Measurements from ENCODE around the gene RPRM. TPM values are rescaled to one million over a fixed set of nuclear protein-coding genes. Genes with fewer than 3 reads are reported as not detected.

RPRM gene
- total RNA-seq, 1 donor from 2014 or later: not detected

- no peak for ATAC-seq (ENCODE audit: low read depth)
- DNase-seq: no peak
- CTCF ChIA-PET: no interaction called here
- H3K4me1 Mint-ChIP-seq: no peaks in the 10 kb centered on the region
- no peaks in the 10 kb centered on the region for H3K9me3 Mint-ChIP-seq
- H3K27me3 Mint-ChIP-seq: no peaks in the 10 kb centered on the region
- H3K27ac Mint-ChIP-seq: no peak overlapping the region
- intact Hi-C loops (cut with micrococcal nuclease): no loop called here
- TF ChIP-seq CTCF (IDR thresholded peaks at IDR 0.05): no peak
- POLR2A ChIA-PET: no interaction called here
- no peaks in the 10 kb centered on the region for H3K36me3 Mint-ChIP-seq (ENCODE audit: low read depth)
- no peak overlapping the region for H3K4me3 Mint-ChIP-seq
Measured at GRCh38 chr2:153499439-153499838, 20.9 kb upstream of the RPRM start.

GRCh38 chr2:153497938-153498629 lies 19.5 kb upstream of the RPRM start:
- intact Hi-C loops (cut with micrococcal nuclease): no loop called here
- TF ChIP-seq CTCF (IDR thresholded peaks at IDR 0.05): no peak
- no peak overlapping the region for H3K27ac Mint-ChIP-seq

GRCh38 chr2:153495725-153496124 lies 17.2 kb upstream of the RPRM start:
- ChIA-PET CTCF (no interaction called here), POLR2A (no interaction called here)
- intact Hi-C loops (cut with micrococcal nuclease): no loop called here
- Mint-ChIP-seq H3K27me3 (no peaks in the 10 kb centered on the region), H3K36me3 (ENCODE audit: low read depth) (no peaks in the 10 kb centered on the region), H3K4me1 (no peaks in the 10 kb centered on the region), H3K9me3 (no peaks in the 10 kb centered on the region), H3K4me3 (no peak overlapping the region), H3K27ac (no peak overlapping the region)
- ATAC-seq (ENCODE audit: low read depth): no peak
- no peak for DNase-seq
- TF ChIP-seq CTCF (IDR thresholded peaks at IDR 0.05): no peak

More at GRCh38 chr2:153497938-153498629, 19.5 kb upstream of the RPRM start:
- ChIA-PET POLR2A (no interaction called here), CTCF (no interaction called here)
- DNase-seq (no peak), ATAC-seq (ENCODE audit: low read depth) (no peak)
- Mint-ChIP-seq H3K4me1 (no peaks in the 10 kb centered on the region), H3K4me3 (no peak overlapping the region), H3K27me3 (no peaks in the 10 kb centered on the region), H3K9me3 (no peaks in the 10 kb centered on the region), H3K36me3 (ENCODE audit: low read depth) (no peaks in the 10 kb centered on the region)

- ATAC-seq (ENCODE audit: low read depth) (no peak), DNase-seq (no peak)
- H3K4me1 Mint-ChIP-seq: no peaks in the 10 kb centered on the region
- no peak overlapping the region for H3K4me3 Mint-ChIP-seq
- ChIA-PET CTCF (no interaction called here), POLR2A (no interaction called here)
- TF ChIP-seq CTCF (IDR thresholded peaks at IDR 0.05): no peak
- no peaks in the 10 kb centered on the region for H3K36me3 Mint-ChIP-seq (ENCODE audit: low read depth)
- intact Hi-C loops (cut with micrococcal nuclease): no loop called here
- H3K27ac Mint-ChIP-seq: no peak overlapping the region
- H3K27me3 Mint-ChIP-seq: no peaks in the 10 kb centered on the region
- no peaks in the 10 kb centered on the region for H3K9me3 Mint-ChIP-seq
Measured at GRCh38 chr2:153488072-153488471, 9.5 kb upstream of the RPRM start.

- Mint-ChIP-seq H3K4me3 (no peak overlapping the region), H3K27me3 (peaks cover 5% of the 10 kb centered on the region), H3K27ac (no peak overlapping the region), H3K9me3 (no peaks in the 10 kb centered on the region), H3K4me1 (no peaks in the 10 kb centered on the region), H3K36me3 (ENCODE audit: low read depth) (no peaks in the 10 kb centered on the region)
- intact Hi-C loops (cut with micrococcal nuclease): no loop called here
- no peak for ATAC-seq (ENCODE audit: low read depth)
- POLR2A ChIA-PET: no interaction called here
- CTCF ChIA-PET: no interaction called here
- TF ChIP-seq CTCF (IDR thresholded peaks at IDR 0.05): no peak
- no peak for DNase-seq
Measured at GRCh38 chr2:153487448-153487847, 8.9 kb upstream of the RPRM start.
